Parathyroid adenoma (tissue), 2 donors: Measurements from ENCODE around the gene TMEM37.
A peak's percentile ranks its signal among the peaks of the same experiment; 100 is the strongest.
"Not testable (repeated sequence)": the region's sequence is repeated elsewhere in the genome, so short reads cannot be mapped to it uniquely, and the experiment has no call there.

Experiments
- H2AFZ ChIP-seq: fragments of 300-600 bp; sonication (generic); one replicate; pipeline ENCODE4 v1.7.0; 2017; ENCODE audit warnings: antibody characterized with exemption, mild to moderate bottlenecking
- H3K27ac ChIP-seq: fragments of 300-600 bp; sonication (generic); one replicate; pipeline ENCODE4 v1.7.0; 2017
- H3K27me3 ChIP-seq: fragments of 300-600 bp; sonication (generic); one replicate; pipeline ENCODE4 v1.7.0; 2017; ENCODE audit warnings: low read length; ENCODE audit not compliant: control insufficient read depth, insufficient read depth
- H3K36me3 ChIP-seq: fragments of 300-600 bp; sonication (generic); one replicate; pipeline ENCODE4 v1.7.0; 2017; ENCODE audit warnings: low read length; ENCODE audit not compliant: control insufficient read depth, insufficient read depth
- H3K4me1 ChIP-seq: fragments of 300-600 bp; sonication (generic); one replicate; pipeline ENCODE4 v1.7.0; 2017; ENCODE audit warnings: control low read depth
- H3K4me2 ChIP-seq: fragments of 300-600 bp; sonication (generic); one replicate; pipeline ENCODE4 v1.7.0; 2017; ENCODE audit warnings: low read length
- H3K4me3 ChIP-seq: fragments of 300-600 bp; sonication (generic); one replicate; pipeline ENCODE4 v1.7.0; 2017; ENCODE audit warnings: low read depth, low read length
- H3K79me2 ChIP-seq: fragments of 300-600 bp; sonication (generic); one replicate; pipeline ENCODE4 v1.7.0; 2017; ENCODE audit warnings: control low read depth
- H3K9ac ChIP-seq: fragments of 300-600 bp; sonication (generic); one replicate; pipeline ENCODE4 v1.7.0; 2017; ENCODE audit warnings: mild to moderate bottlenecking
- H3K9me3 ChIP-seq: fragments of 300-600 bp; sonication (generic); one replicate; pipeline ENCODE4 v1.7.0; 2017; ENCODE audit warnings: low read length; ENCODE audit not compliant: control insufficient read depth
- TF ChIP-seq, protein P1 (sequence below): fragments of 300-600 bp; sonication (generic); IDR thresholded peaks from one replicate; pipeline ENCODE4 v1.7.0; 2017; ENCODE audit warnings: antibody characterized with exemption, mild to moderate bottlenecking
- donor health status: primary hyperparathyroidism.

Gene TMEM37

DNA sequence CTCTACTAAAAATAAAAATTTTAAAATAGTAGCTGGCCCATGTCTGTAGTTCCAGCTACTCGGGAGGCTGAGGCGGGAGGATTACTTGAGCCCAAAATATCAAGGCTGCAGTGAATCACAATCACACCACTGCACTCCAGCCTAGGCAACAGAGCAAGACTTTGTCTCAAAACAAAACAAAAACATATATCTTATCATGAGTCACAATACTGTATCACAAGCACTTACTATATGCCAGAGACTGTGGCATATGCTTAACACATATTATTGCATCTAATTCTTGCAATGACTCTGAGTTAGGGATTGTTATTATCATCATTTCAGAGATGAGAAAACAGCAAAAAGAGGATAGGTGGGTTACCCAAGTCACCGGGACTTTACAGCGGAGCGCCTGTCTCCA is 29.5 kb upstream of the TMEM37 start:
- Histone ChIP-seq H3K4me2 (no peak overlapping the region), H3K4me3 (no peak overlapping the region), H3K9me3 (no peaks in the 10 kb centered on the region), H3K4me1 (peaks cover 8% of the 10 kb centered on the region), H3K27ac (peak overlapping the region; percentile 63), H3K79me2 (peaks cover 1% of the 10 kb centered on the region), H3K9ac (no peak overlapping the region), H2AFZ (no peak overlapping the region), H3K27me3 (no peaks in the 10 kb centered on the region), H3K36me3 (no peaks in the 10 kb centered on the region)
- TF ChIP-seq, protein P1, sequence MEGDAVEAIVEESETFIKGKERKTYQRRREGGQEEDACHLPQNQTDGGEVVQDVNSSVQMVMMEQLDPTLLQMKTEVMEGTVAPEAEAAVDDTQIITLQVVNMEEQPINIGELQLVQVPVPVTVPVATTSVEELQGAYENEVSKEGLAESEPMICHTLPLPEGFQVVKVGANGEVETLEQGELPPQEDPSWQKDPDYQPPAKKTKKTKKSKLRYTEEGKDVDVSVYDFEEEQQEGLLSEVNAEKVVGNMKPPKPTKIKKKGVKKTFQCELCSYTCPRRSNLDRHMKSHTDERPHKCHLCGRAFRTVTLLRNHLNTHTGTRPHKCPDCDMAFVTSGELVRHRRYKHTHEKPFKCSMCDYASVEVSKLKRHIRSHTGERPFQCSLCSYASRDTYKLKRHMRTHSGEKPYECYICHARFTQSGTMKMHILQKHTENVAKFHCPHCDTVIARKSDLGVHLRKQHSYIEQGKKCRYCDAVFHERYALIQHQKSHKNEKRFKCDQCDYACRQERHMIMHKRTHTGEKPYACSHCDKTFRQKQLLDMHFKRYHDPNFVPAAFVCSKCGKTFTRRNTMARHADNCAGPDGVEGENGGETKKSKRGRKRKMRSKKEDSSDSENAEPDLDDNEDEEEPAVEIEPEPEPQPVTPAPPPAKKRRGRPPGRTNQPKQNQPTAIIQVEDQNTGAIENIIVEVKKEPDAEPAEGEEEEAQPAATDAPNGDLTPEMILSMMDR: no peak

DNA sequence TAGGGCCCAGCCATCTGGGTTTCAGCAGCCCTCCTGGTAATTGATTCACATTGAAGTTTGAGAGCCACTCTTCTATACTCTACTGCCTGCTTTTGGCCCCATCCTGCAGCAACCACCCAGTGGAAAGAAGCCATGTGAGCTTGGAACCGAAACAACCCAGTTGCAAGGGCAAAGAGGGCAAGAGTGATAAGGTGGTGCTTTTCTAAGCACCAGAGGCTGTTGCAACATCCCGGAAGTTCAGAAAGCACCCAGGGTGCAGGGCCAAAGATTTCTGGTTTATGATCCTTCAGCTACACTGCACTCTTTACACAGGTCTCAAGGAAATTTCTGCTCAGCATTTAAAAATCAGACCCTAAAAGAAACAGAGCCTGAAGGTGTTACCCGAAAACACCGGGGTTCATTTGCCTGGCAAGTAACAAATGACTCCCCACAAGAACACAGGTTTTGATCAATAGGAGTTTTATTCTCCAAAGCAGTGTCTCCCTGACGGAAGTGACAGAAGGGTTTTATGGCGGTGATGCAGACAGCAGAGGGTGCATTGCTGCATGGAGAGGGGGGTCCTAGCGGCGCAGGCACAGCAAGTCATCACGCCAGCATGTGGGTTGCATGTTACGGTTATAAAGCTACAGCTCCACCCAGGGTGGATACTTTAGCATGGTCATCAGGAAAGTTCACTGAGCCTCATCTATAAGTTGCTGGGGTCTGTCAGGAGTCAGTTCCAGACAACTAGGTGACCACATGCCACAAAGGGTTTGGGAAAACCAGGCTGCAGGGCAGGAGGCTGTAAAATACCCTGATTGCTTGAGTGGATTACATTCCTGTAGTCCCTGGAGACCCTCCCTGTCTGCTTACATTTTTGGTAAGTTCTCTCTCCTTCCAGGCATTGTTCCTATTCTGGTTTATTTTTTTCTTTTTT is 28.8 kb upstream of the TMEM37 start:
- no peak overlapping the region for H3K4me3 ChIP-seq
- peak overlapping the region; percentile 75 for H2AFZ ChIP-seq
- H3K9me3 ChIP-seq: no peaks in the 10 kb centered on the region
- H3K9ac ChIP-seq: no peak overlapping the region
- no peaks in the 10 kb centered on the region for H3K36me3 ChIP-seq
- TF ChIP-seq, protein P1: no peak
- peak overlapping the region; percentile 63 for H3K27ac ChIP-seq
- peak overlapping the region; percentile 15 for H3K4me2 ChIP-seq
- H3K4me1 ChIP-seq: peaks cover 10% of the 10 kb centered on the region
- H3K79me2 ChIP-seq: peaks cover 6% of the 10 kb centered on the region
- no peaks in the 10 kb centered on the region for H3K27me3 ChIP-seq

DNA sequence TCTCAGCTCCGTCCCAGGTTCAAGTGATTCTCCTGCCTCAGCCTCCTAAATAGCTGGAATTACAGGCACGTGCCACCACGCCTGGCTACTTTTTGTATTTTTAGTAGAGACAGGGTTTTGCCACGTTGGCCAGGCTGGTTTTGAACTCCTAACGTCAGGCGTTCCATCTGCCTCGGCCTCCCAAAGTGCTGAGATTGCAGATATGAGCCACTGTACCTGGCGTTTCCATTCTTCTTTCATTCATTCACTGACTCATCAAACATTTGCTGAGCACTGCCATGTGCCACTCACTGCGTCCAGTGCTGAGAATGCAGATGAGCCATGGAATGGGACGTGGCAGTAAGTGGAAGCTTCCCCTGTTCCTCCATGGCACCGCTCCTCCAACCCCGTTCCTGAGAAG is 28.0 kb upstream of the TMEM37 start:
- H3K9ac ChIP-seq, H3K27me3 ChIP-seq, H3K9me3 ChIP-seq, H3K79me2 ChIP-seq, H2AFZ ChIP-seq, H3K4me2 ChIP-seq, H3K27ac ChIP-seq, H3K4me3 ChIP-seq, H3K36me3 ChIP-seq: not testable (repeated sequence)
- H3K4me1 ChIP-seq: peaks cover 16% of the 10 kb centered on the region

DNA sequence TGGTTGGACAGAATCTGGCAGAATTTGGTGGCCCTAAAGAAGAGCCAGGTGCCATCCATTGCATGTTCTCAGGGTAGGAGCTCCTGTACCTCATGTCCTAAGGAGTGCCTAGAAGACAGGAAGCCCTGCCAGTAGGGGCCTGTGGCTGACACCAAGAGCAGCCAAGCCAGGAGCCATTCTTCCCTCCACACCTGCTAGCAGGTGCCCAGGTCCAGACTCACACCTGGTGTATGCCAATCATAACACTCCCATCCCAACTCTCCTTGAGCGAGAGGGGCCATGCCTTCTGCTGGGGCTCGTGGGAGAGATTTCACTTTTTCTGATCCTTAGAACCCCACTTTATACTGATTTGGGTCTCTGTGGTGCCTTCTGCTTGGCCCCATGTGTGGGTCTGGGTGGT is 26.5 kb upstream of the TMEM37 start:
- no peaks in the 10 kb centered on the region for H3K36me3 ChIP-seq
- H3K79me2 ChIP-seq: peaks cover 6% of the 10 kb centered on the region
- peaks cover 16% of the 10 kb centered on the region for H3K4me1 ChIP-seq
- H3K27ac ChIP-seq: no peak overlapping the region
- H3K9ac ChIP-seq: no peak overlapping the region
- H2AFZ ChIP-seq: no peak overlapping the region
- H3K4me3 ChIP-seq: no peak overlapping the region
- H3K27me3 ChIP-seq: no peaks in the 10 kb centered on the region
- H3K9me3 ChIP-seq: no peaks in the 10 kb centered on the region
- TF ChIP-seq, protein P1: no peak
- no peak overlapping the region for H3K4me2 ChIP-seq

DNA sequence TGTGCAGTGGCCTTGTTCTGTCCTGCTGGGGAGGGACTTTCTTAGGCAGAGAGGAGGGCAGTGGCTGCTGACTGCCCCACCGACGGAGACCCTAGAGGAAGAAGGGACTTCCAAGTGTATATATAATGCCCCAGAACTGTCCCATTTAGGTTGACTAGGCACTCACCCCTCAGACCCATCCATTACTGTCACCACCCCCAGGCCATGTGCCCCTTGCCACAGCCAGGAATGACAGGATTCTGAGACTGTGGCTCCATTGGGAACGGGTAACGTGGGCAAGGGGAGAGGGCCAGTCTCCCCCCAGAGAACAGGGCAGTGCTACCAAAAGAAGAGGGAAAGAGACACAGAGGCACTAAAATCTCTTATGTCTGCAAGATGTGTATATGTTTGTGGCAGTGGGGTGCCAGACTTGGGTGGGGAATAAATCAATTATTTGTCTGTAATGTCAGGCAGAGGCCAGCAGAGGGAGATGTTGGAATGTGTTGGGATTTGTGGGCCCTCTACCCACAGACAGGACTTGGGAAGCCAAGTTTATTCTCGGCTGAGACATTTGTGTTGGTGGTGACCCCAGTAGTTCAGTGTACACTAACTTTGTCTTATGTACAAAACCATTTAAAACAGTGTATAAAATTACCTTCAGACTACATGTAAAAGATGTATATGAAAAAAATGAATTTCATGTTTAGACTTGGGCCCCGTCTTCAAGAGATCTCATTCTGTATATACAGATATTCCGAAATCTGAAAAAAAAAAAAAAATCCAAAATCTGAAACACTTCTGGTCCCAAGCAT is 24.0 kb upstream of the TMEM37 start:
- H2AFZ ChIP-seq: peak overlapping the region; percentile 77
- TF ChIP-seq, protein P1: peak; percentile 87
- no peak overlapping the region for H3K4me3 ChIP-seq
- H3K9me3 ChIP-seq: no peaks in the 10 kb centered on the region
- H3K36me3 ChIP-seq: no peaks in the 10 kb centered on the region
- peak overlapping the region; percentile 23 for H3K4me2 ChIP-seq
- H3K27ac ChIP-seq: peak overlapping the region; percentile 55
- peaks cover 6% of the 10 kb centered on the region for H3K79me2 ChIP-seq
- H3K27me3 ChIP-seq: no peaks in the 10 kb centered on the region
- H3K9ac ChIP-seq: no peak overlapping the region
- H3K4me1 ChIP-seq: peaks cover 13% of the 10 kb centered on the region
